ENCODE results near the gene CLCN7. TPM values are rescaled to one million over a fixed set of nuclear protein-coding genes. Genes with fewer than 3 reads are reported as not detected.

CLCN7 gene
- polyA plus RNA-seq, 1 donor from 2014 or later: 102 TPM

DNA sequence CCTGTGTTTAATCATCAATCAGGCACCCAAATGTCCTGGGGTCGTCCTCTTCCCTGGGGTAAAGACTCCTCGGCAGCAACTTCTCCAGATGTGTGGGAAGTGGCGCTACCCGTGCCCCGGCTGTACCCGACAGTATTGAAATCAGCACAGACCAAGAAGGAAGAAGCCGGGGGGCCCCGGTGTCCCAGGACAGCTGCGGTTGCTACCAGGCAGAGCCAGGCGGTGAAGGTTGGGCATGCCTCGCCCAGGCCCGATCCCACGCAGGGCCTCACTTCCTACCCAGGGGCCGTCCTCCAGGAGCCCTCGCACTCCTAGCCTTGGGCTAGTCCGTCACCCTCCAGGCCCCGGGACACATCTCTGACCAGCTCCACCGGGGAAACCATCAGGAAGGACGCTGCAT is 21.5 kb downstream of the CLCN7 start:
- Mint-ChIP-seq H3K4me3 (peak overlapping the region in 1 of 4 donors; percentile 73), H3K36me3 (no peaks in the 10 kb centered on the region), H3K9me3 (no peaks in the 10 kb centered on the region), H3K27ac (peak overlapping the region in 1 of 3 donors; percentile 90), H3K27me3 (no peaks in the 10 kb centered on the region), H3K4me1 (peaks cover 0 to 2% (median 0%) of the 10 kb centered on the region in 3 donors)

DNA sequence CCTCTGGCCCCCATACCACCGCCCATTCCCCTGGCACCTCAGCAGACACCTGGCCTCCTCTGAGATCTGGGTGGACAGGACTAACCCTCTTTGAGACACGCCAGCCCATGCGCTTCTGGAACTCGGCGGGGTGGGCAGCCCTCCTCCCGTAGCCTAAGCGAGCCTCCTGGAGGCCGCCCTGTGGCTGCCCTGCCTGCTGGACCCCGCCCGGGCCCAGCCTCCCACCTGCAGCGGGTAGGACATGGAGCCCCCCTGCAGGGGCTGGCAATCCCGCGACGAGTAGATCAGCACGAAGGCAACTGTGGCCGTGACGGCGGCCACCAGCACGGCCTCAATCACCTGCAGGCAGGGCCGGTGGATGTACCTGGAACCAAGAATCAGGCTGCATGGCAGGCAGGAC is 22.3 kb downstream of the CLCN7 start:
- H3K27ac Mint-ChIP-seq: peak overlapping the region in 1 of 3 donors; percentile 90
- H3K9me3 Mint-ChIP-seq: no peaks in the 10 kb centered on the region
- H3K4me3 Mint-ChIP-seq: peak overlapping the region in 1 of 4 donors; percentile 40
- H3K36me3 Mint-ChIP-seq: peaks cover 1% of the 10 kb centered on the region
- H3K4me1 Mint-ChIP-seq: no peaks in the 10 kb centered on the region
- H3K27me3 Mint-ChIP-seq: no peaks in the 10 kb centered on the region

- Mint-ChIP-seq H3K4me1 (no peaks in the 10 kb centered on the region), H3K27ac (peak overlapping the region in 1 of 3 donors; percentile 61), H3K27me3 (no peaks in the 10 kb centered on the region), H3K36me3 (peaks cover 1% of the 10 kb centered on the region), H3K4me3 (peak overlapping the region in 1 of 4 donors; percentile 40), H3K9me3 (no peaks in the 10 kb centered on the region)
These were observed 23.0 kb downstream of the CLCN7 start for GRCh38 chr16:1451702-1452392.

GRCh38 chr16:1450841-1451240 is 24.0 kb downstream of the CLCN7 start:
- no peaks in the 10 kb centered on the region for H3K9me3 Mint-ChIP-seq
- no peak overlapping the region for H3K27ac Mint-ChIP-seq
- H3K27me3 Mint-ChIP-seq: no peaks in the 10 kb centered on the region
- H3K4me3 Mint-ChIP-seq: no peak overlapping the region
- H3K36me3 Mint-ChIP-seq: peaks cover 1% of the 10 kb centered on the region
- no peaks in the 10 kb centered on the region for H3K4me1 Mint-ChIP-seq

- Mint-ChIP-seq H3K4me3 (no peak overlapping the region), H3K27ac (peak overlapping the region in 1 of 3 donors; percentile 20), H3K9me3 (no peaks in the 10 kb centered on the region), H3K4me1 (no peaks in the 10 kb centered on the region), H3K36me3 (peaks cover 1% of the 10 kb centered on the region), H3K27me3 (no peaks in the 10 kb centered on the region)
These were observed 24.6 kb downstream of the CLCN7 start for GRCh38 chr16:1450218-1450617.

DNA sequence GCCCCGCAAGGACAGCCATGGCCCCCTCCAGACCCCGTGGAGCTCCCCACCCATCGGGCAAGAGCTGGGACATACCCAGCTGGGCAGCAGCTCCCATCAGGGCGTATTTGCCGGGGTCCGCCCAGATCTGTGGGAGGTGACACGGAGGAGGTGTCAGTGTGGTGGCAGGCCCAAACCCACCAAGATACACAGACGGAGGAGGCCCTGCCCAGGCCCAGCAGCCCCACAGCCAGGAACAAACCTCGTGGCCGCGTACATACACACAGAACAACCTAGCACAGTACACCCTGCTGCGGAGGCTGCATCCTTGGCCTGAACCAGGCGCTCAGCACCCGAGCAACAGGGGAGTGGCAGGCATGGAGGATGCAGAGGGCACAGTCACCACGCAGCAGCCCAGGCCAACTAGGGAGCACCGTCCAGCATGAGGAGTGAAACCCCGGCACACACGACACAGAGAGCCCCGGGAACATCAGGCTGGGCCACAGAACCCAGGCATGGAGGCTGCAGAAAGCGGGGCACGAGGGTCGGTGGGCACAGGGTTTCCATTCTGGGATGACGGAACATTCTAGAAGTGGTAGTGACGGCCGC is 25.5 kb downstream of the CLCN7 start:
- H3K36me3 Mint-ChIP-seq: peaks cover 1% of the 10 kb centered on the region
- no peaks in the 10 kb centered on the region for H3K9me3 Mint-ChIP-seq
- H3K27ac Mint-ChIP-seq: peak overlapping the region in 1 of 3 donors; percentile 20
- H3K4me1 Mint-ChIP-seq: peaks cover 0 to 5% (median 0%) of the 10 kb centered on the region in 3 donors
- no peak overlapping the region for H3K4me3 Mint-ChIP-seq
- no peaks in the 10 kb centered on the region for H3K27me3 Mint-ChIP-seq

DNA sequence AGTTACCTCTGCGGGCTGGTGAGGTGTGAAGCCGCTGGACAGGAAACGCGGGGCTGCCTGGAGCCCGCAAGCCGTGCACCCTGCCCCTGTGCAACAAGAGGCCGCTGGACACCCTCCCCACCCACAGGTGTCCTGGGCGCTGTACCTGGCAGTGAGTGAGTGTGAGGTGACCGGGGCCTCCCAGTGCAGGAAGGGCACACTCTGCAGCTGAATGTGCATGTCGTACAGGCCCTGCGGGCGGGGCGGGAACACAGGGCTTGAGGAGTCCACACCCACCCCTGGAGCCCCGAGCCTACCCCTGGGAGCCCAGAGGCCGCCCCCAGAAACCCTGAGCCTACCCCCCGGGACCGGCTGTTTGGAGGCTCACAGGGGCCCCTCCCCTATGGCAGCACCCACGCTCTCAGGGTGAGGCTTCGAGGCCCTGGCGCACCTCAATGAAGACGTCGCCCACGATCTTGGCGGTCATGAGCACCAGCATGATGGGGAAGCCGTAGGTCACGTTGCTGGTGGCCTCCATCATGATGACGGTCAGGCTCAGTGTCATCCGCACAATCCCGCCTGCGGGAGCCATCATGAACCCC is 26.2 kb downstream of the CLCN7 start:
- Mint-ChIP-seq H3K4me3 (no peak overlapping the region), H3K36me3 (peaks cover 1% of the 10 kb centered on the region), H3K27me3 (no peaks in the 10 kb centered on the region)

DNA sequence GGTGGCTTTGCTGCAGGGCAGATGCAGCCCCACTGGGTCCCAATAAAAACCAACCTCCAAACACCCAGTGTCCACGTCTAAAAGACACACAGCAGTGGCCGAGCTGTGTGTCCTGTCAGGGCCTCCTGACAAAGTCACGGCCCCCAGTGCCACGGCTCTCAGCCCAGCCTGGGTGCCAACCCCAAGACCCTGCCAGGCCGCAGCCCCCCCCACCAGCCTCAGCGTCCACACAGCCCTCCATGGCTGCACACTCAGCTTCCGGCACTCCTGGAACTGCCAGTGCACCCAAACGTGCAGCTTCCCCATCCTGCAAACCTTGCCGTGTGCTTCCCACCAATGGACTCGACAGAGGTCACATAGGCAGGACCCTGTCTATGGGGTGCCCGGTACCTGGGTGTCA is 26.9 kb downstream of the CLCN7 start:
- Mint-ChIP-seq H3K4me3 (peak overlapping the region in 2 of 4 donors; percentile 41 to 74), H3K9me3 (no peaks in the 10 kb centered on the region), H3K27me3 (no peaks in the 10 kb centered on the region), H3K4me1 (peaks cover 0 to 5% (median 0%) of the 10 kb centered on the region in 3 donors), H3K27ac (peak overlapping the region in 2 of 3 donors; percentile 31 to 62), H3K36me3 (peaks cover 1% of the 10 kb centered on the region)

More for the DNA sequence above, 26.2 kb downstream of the CLCN7 start:
- Mint-ChIP-seq H3K4me1 (peaks cover 0 to 5% (median 0%) of the 10 kb centered on the region in 3 donors), H3K27ac (peak overlapping the region in 1 of 3 donors; percentile 62), H3K9me3 (no peaks in the 10 kb centered on the region)

- H3K36me3 Mint-ChIP-seq: peaks cover 1% of the 10 kb centered on the region
- H3K27ac Mint-ChIP-seq: peak overlapping the region; percentile 31 to 99 (median 83)
- no peaks in the 10 kb centered on the region for H3K27me3 Mint-ChIP-seq
- H3K9me3 Mint-ChIP-seq: no peaks in the 10 kb centered on the region
- peaks cover 0 to 5% (median 0%) of the 10 kb centered on the region in 3 donors for H3K4me1 Mint-ChIP-seq
- H3K4me3 Mint-ChIP-seq: peak overlapping the region in 1 of 4 donors; percentile 87
These were observed 28.3 kb downstream of the CLCN7 start for GRCh38 chr16:1446296-1447080.

DNA sequence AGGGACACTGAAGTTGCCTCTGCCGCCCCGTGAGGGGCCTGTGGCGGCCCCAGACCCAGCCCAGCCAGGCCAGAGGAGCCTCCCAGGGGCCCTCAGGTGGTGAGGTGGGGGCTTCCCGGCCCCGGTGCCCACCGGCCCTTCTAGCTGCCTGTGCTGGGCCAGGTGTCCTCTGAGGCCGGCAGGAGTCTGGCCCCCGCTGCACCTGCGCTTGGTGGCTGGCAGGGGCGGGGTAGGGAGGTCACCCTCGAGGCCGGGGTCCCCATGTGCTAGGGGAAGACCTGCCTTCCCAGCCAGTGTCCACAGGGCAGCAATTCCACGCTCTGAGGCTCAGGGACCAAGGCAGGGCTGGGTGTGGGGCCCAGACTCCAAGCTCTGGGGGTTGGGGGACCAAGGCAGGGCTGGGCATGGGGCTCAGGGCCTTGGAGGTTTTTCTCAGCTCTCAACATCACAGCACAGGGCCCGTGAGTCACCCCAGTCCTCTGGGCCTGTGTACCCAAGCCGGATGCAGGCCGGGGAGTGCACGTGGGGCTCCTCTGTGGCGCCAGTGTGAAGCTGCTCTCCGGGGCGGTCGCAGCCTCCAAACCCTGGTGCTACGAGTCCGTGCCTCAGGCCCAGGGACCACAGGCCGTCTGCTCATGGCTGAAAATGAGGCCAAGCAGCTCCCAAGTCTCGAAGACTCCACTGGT is 29.2 kb downstream of the CLCN7 start:
- peak overlapping the region in 2 of 4 donors; percentile 37 to 87 for H3K4me3 Mint-ChIP-seq
- no peaks in the 10 kb centered on the region for H3K9me3 Mint-ChIP-seq
- H3K4me1 Mint-ChIP-seq: peaks cover 0 to 5% (median 0%) of the 10 kb centered on the region in 3 donors
- peaks cover 1% of the 10 kb centered on the region for H3K36me3 Mint-ChIP-seq
- H3K27ac Mint-ChIP-seq: peak overlapping the region; percentile 31 to 99 (median 83)
- no peaks in the 10 kb centered on the region for H3K27me3 Mint-ChIP-seq

DNA sequence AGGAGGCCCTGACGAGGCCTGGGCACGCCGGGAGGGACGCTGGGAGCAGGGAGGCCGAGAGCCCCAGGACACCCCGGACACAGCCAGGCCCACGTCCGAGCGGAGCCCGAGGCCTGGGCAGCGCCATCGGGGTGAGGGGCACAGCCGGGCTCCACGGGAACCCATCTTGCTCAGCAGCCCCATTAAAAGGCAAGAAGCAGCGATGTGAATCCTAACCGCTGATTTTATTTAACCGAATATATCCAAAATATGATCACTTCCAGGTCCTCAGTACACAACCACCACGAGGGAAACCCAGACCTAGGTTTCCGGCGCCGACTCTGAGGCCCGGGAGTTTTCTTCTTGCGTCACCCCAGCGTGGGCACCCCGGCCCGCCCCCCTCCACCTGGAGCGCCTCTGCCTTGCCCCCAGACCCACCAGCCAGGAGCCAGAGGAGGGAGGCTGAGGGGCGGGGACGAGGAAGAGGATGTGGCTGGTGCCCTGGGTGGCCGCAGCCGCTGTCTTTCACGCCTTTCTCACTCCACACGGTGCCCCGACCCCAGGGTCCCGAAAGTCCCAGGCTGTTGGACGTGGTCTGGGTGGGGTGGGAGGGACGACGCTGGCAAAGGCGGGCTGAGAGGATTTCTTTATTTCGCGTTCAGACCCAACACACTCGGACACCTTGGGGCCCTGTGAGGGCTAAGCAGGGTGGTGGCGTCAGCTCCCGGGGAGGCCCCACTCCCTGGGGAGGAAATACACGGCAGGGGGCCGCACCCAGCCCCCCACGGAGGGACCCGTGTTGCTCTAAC is 29.9 kb downstream of the CLCN7 start:
- Mint-ChIP-seq H3K27ac (peak overlapping the region; percentile 71 to 99 (median 83)), H3K9me3 (no peaks in the 10 kb centered on the region), H3K4me3 (peak overlapping the region; percentile 60 to 87 (median 84)), H3K27me3 (no peaks in the 10 kb centered on the region), H3K4me1 (peaks cover 0 to 5% (median 0%) of the 10 kb centered on the region in 3 donors), H3K36me3 (peaks cover 1% of the 10 kb centered on the region)

GRCh38 chr16:1443980-1444729 is 30.7 kb downstream of the CLCN7 start, which contains the start of gene CCDC154:
Gene CCDC154, minus strand, starts transcription at chr16:1444556. Its CDS starts 234 bp downstream, at chr16:1444322.
- no peaks in the 10 kb centered on the region for H3K27me3 Mint-ChIP-seq
- H3K4me1 Mint-ChIP-seq: peaks cover 0 to 5% (median 0%) of the 10 kb centered on the region in 3 donors
- H3K9me3 Mint-ChIP-seq: no peaks in the 10 kb centered on the region
- H3K27ac Mint-ChIP-seq: peak within 1 kb of the TSS; percentile 71 to 99 (median 83)
- H3K4me3 Mint-ChIP-seq: peak within 1 kb of the TSS; percentile 60 to 87 (median 84)
- H3K36me3 Mint-ChIP-seq: peaks cover 1% of the 10 kb centered on the region

GRCh38 chr16:1443403-1443973 is 31.3 kb downstream of the CLCN7 start:
- Mint-ChIP-seq H3K4me1 (peaks cover 0 to 5% (median 0%) of the 10 kb centered on the region in 3 donors), H3K36me3 (peaks cover 1% of the 10 kb centered on the region), H3K9me3 (no peaks in the 10 kb centered on the region), H3K27ac (no peak overlapping the region), H3K27me3 (no peaks in the 10 kb centered on the region), H3K4me3 (no peak overlapping the region)
